ENCODE measurements around the gene TSPAN9. TPM values are rescaled to one million over a fixed set of nuclear protein-coding genes. Genes with fewer than 3 reads are reported as not detected.

TSPAN9 gene
- total RNA-seq, 1 experiment from 2014 or later = 9.6 TPM

GRCh38 chr12:3269594-3269993 lies 192.4 kb downstream of the TSPAN9 start:
- intact Hi-C loops (cut with micrococcal nuclease; ENCODE audit: unreplicated experiment) = no loop called here
- no peak overlapping the region for H2AFZ ChIP-seq
- CTCF ChIA-PET = interaction anchor here (0.7 kb wide), 1 partner anchor 77 kb away, joined by 3 read pairs; no protein-coding TSS in a partner anchor
- DNase-seq = no peak
- H3F3A ChIP-seq (ENCODE audit: insufficient read depth, low read depth) = peaks cover 8% of the 10 kb centered on the region; the same call in 1 of the 2 replicates
- no peaks in the 10 kb centered on the region for H3K9me3 ChIP-seq (ENCODE audit: insufficient read depth, low read depth)
- H3K4me1 ChIP-seq (replicated peaks; ENCODE audit: insufficient read depth) = peaks cover 14% of the 10 kb centered on the region
- H3K27ac ChIP-seq = no peak overlapping the region
- H3K79me2 ChIP-seq (ENCODE audit: low read depth) = no peaks in the 10 kb centered on the region
- H4K20me1 ChIP-seq (ENCODE audit: insufficient read depth) = no peaks in the 10 kb centered on the region
- H3K9me2 ChIP-seq (ENCODE audit: insufficient read depth) = no peaks in the 10 kb centered on the region
- H3K4me2 ChIP-seq = no peak overlapping the region
- peaks cover 20% of the 10 kb centered on the region for H3K27me3 ChIP-seq (ENCODE audit: insufficient read depth, low read depth)
- TF ChIP-seq CTCF (conservative IDR thresholded peaks at IDR 0.05) = no peak
- no peak for TF ChIP-seq EZH2 (IDR thresholded peaks at IDR 0.05; ENCODE audit: low read depth)
- H3K4me3 ChIP-seq = no peak overlapping the region
- POLR2A ChIA-PET (ENCODE audit: unreplicated experiment) = no interaction called here
- no TSS peak for BruUV-seq (replicated peaks)
- H3K36me3 ChIP-seq (ENCODE audit: low read depth) = no peaks in the 10 kb centered on the region

- no peaks in the 10 kb centered on the region for H3K9me2 ChIP-seq (ENCODE audit: insufficient read depth)
- H3K4me2 ChIP-seq = no peak overlapping the region
- H4K20me1 ChIP-seq (ENCODE audit: insufficient read depth) = no peaks in the 10 kb centered on the region; the same call in 1 of the 2 replicates
- BruUV-seq (replicated peaks) = no TSS peak
- no peak overlapping the region for H3K27ac ChIP-seq
- H3K9me3 ChIP-seq (ENCODE audit: insufficient read depth, low read depth) = no peaks in the 10 kb centered on the region
- H3K4me1 ChIP-seq (replicated peaks; ENCODE audit: insufficient read depth) = peaks cover 14% of the 10 kb centered on the region
- H3F3A ChIP-seq (ENCODE audit: insufficient read depth, low read depth) = peaks cover 8% of the 10 kb centered on the region; the same call in 1 of the 2 replicates
- H3K79me2 ChIP-seq (ENCODE audit: low read depth) = no peaks in the 10 kb centered on the region
- peaks cover 20% of the 10 kb centered on the region; the same call in 1 of the 2 replicates for H3K27me3 ChIP-seq (ENCODE audit: insufficient read depth, low read depth)
- no peak for DNase-seq
- ChIA-PET POLR2A (ENCODE audit: unreplicated experiment) (no interaction called here), CTCF (no interaction called here)
- H2AFZ ChIP-seq = no peak overlapping the region
- no peaks in the 10 kb centered on the region for H3K36me3 ChIP-seq (ENCODE audit: low read depth)
- intact Hi-C loops (cut with micrococcal nuclease; ENCODE audit: unreplicated experiment) = no loop called here
- TF ChIP-seq EZH2 (IDR thresholded peaks at IDR 0.05; ENCODE audit: low read depth) (no peak), CTCF (conservative IDR thresholded peaks at IDR 0.05) (no peak)
- no peak overlapping the region for H3K4me3 ChIP-seq
Observed at GRCh38 chr12:3271146-3271545, 194.0 kb downstream of the TSPAN9 start.

GRCh38 chr12:3271639-3272038 lies 194.5 kb downstream of the TSPAN9 start:
- Histone ChIP-seq H3F3A (ENCODE audit: insufficient read depth, low read depth) (peaks cover 8% of the 10 kb centered on the region; the same call in 1 of the 2 replicates), H2AFZ (no peak overlapping the region), H3K27ac (no peak overlapping the region), H3K27me3 (ENCODE audit: insufficient read depth, low read depth) (peaks cover 18% of the 10 kb centered on the region; the same call in 1 of the 2 replicates), H3K9me3 (ENCODE audit: insufficient read depth, low read depth) (no peaks in the 10 kb centered on the region), H3K4me3 (no peak overlapping the region), H3K4me2 (no peak overlapping the region), H4K20me1 (ENCODE audit: insufficient read depth) (no peaks in the 10 kb centered on the region; the same call in 1 of the 2 replicates), H3K9me2 (ENCODE audit: insufficient read depth) (no peaks in the 10 kb centered on the region), H3K79me2 (ENCODE audit: low read depth) (no peaks in the 10 kb centered on the region), H3K36me3 (ENCODE audit: low read depth) (no peaks in the 10 kb centered on the region), H3K4me1 (replicated peaks; ENCODE audit: insufficient read depth) (peaks cover 14% of the 10 kb centered on the region)
- DNase-seq = no peak
- BruUV-seq (replicated peaks) = no TSS peak
- TF ChIP-seq EZH2 (IDR thresholded peaks at IDR 0.05; ENCODE audit: low read depth) (no peak), CTCF (conservative IDR thresholded peaks at IDR 0.05) (no peak)
- ChIA-PET POLR2A (ENCODE audit: unreplicated experiment) (no interaction called here), CTCF (interaction anchor here (0.6 kb wide), 1 partner anchor 230 kb away, joined by 3 read pairs; no protein-coding TSS in a partner anchor)
- intact Hi-C loops (cut with micrococcal nuclease; ENCODE audit: unreplicated experiment) = no loop called here
